B cell (primary cell): ENCODE measurements around the gene ADORA2B. TPM values are rescaled to one million over a fixed set of nuclear protein-coding genes. Genes with fewer than 3 reads are reported as not detected.

Source experiments
- ATAC-seq: fragments of 200-7000 bp; cut with Tn5 transposase; one replicate; pipeline ENCODE4 v1.10.0; 2021; ENCODE audit warnings: low read depth, mild to moderate bottlenecking, moderate number of reproducible peaks, moderate library complexity
- CTCF ChIA-PET: fragments of 350-600 bp; sonication (Branson Sonifier 250); formaldehyde crosslinking; loops from one replicate; lab custom pipeline; 2021; ENCODE audit warnings: antibody characterized with exemption, inconsistent platforms; lab: Charles Lee
- POLR2A ChIA-PET: fragments of 350-600 bp; sonication (Branson Sonifier 250); formaldehyde crosslinking; loops from one replicate; lab custom pipeline; 2021; ENCODE audit warnings: antibody characterized with exemption; lab: Charles Lee
- DNase-seq: peaks from one replicate; pipeline ENCODE4 v3.0.0; 2013
- H2AFZ ChIP-seq: 2 replicates; pipeline ENCODE4 v1.6.1; 2012; ENCODE audit warnings: mild to moderate bottlenecking, low read depth, low read length; ENCODE audit not compliant: insufficient read depth, poor library complexity, severe bottlenecking
- H3K27ac ChIP-seq, 2 donors: 1 replicate in 1 of 2; 2 replicates in 1 of 2; pipeline ENCODE4 v1.5.1; 2012 to 2013; ENCODE audit warnings: low read length in 2 of 2, mild to moderate bottlenecking in 2 of 2, moderate library complexity in 1 of 2
- H3K27me3 ChIP-seq, 4 experiments: fragments of 200-600 bp in 1 of 4; sonication (generic) in 1 of 4; replicated peaks in 1 of 4; 1 replicate in 2 of 4; 2 replicates in 2 of 4; pipeline versions ENCODE4 v1.6.1 to v1.7.0; 2013 to 2016; ENCODE audit warnings: low read length in 3 of 4, mild to moderate bottlenecking in 2 of 4, mixed read lengths in 1 of 4, moderate library complexity in 1 of 4; ENCODE audit not compliant: insufficient read depth in 4 of 4, control insufficient read depth in 3 of 4; ENCODE audit errors: control extremely low read depth in 1 of 4
- H3K36me3 ChIP-seq, 2 experiments: replicated peaks in 1 of 2; 1 replicate in 1 of 2; 2 replicates in 1 of 2; pipeline versions ENCODE4 v1.6.1 to v1.7.1; 2013; ENCODE audit warnings: low read length in 1 of 2; ENCODE audit not compliant: insufficient read depth in 2 of 2, control insufficient read depth in 1 of 2; ENCODE audit errors: control extremely low read depth in 1 of 2, extremely low read depth in 1 of 2
- H3K4me1 ChIP-seq, 2 donors: fragments of 200-600 bp in 1 of 2; sonication (generic) in 1 of 2; 1 replicate in 1 of 2; 2 replicates in 1 of 2; pipeline versions ENCODE4 v1.5.1 to v1.6.1; 2013 to 2017; ENCODE audit warnings: low read length in 2 of 2; ENCODE audit not compliant: control insufficient read depth in 2 of 2, insufficient read depth in 2 of 2
- H3K4me2 ChIP-seq: replicated peaks from 2 replicates; pipeline ENCODE3; 2012; ENCODE audit warnings: mild to moderate bottlenecking, low read depth, low read length; ENCODE audit not compliant: poor library complexity, severe bottlenecking
- H3K4me3 ChIP-seq, 5 experiments: fragments of 200-600 bp in 1 of 5; sonication (generic) in 1 of 5; 1 replicate in 3 of 5; 2 replicates in 2 of 5; pipeline versions ENCODE4 v1.5.1 to v1.7.0; 2011 to 2016; ENCODE audit warnings: low read length in 4 of 5, mild to moderate bottlenecking in 4 of 5, low read depth in 2 of 5, control low read depth in 1 of 5, moderate library complexity in 1 of 5; ENCODE audit not compliant: insufficient read depth in 1 of 5; ENCODE audit errors: control extremely low read depth in 1 of 5, extremely low read depth in 1 of 5
- H3K79me2 ChIP-seq: fragments of 200-600 bp; sonication (generic); one replicate; pipeline ENCODE4 v1.6.0; 2016; ENCODE audit warnings: low read length; ENCODE audit not compliant: control insufficient read depth, insufficient read depth
- H3K9ac ChIP-seq: fragments of 200-600 bp; sonication (generic); 2 replicates; pipeline ENCODE4 v1.6.1; 2017; ENCODE audit warnings: mild to moderate bottlenecking, low read length, moderate library complexity
- H3K9me3 ChIP-seq, 3 donors: one replicate each; pipeline versions ENCODE4 v1.6.1 to v1.7.1; 2013; ENCODE audit warnings: low read length in 2 of 3; ENCODE audit not compliant: control insufficient read depth in 2 of 3, insufficient read depth in 1 of 3; ENCODE audit errors: control extremely low read depth in 1 of 3
- H4K20me1 ChIP-seq: 2 replicates; pipeline ENCODE4 v1.6.0; 2012; ENCODE audit warnings: mild to moderate bottlenecking, low read length; ENCODE audit not compliant: insufficient read depth, control insufficient read depth, poor library complexity, severe bottlenecking
- H3K27ac Mint-ChIP-seq: one replicate; pipeline ENCODE4 v1.8.0; 2021; ENCODE audit warnings: mixed read lengths
- H3K27me3 Mint-ChIP-seq: one replicate; pipeline ENCODE4 v1.8.0; 2021; ENCODE audit warnings: mixed read lengths
- H3K4me1 Mint-ChIP-seq: one replicate; pipeline ENCODE4 v1.8.0; 2021; ENCODE audit warnings: mixed read lengths
- H3K4me3 Mint-ChIP-seq: one replicate; pipeline ENCODE4 v1.8.0; 2021; ENCODE audit warnings: mixed read lengths
- H3K9me3 Mint-ChIP-seq: one replicate; pipeline ENCODE4 v1.8.0; 2022; ENCODE audit warnings: mixed read lengths; ENCODE audit not compliant: insufficient read depth
- EZH2 ChIP-seq: IDR thresholded peaks from 2 replicates; pipeline ENCODE4 v1.6.1; 2012; ENCODE audit warnings: borderline replicate concordance, low read depth, mild to moderate bottlenecking, moderate library complexity, low read length; ENCODE audit not compliant: insufficient read depth, poor library complexity, severe bottlenecking
- WGBS: methylation state at CpG from one replicate; pipeline ENCODE4 v1.1.5; 2013; ENCODE audit warnings: missing lambda C conversion rate; ENCODE audit not compliant: insufficient coverage; 5-methylcytosine and 5-hydroxymethylcytosine counted together
- intact Hi-C: fragments of 100-400 bp; cut with micrococcal nuclease; formaldehyde crosslinking; loops from one replicate; pipeline ENCODE4 v1.10.0; 2022
- polyA plus RNA-seq: library from polyadenylated mRNA; depleted of rRNA; stranded (reverse); fragments of >200 nt; gene quantifications from 2 replicates; pipeline ENCODE4 v1.2.3, GENCODE V29; 2012
- total RNA-seq, 2 donors: library from RNA; stranded (reverse); fragments of 120-200 nt in 1 of 2; gene quantifications; 1 replicate in 1 of 2; 2 replicates in 1 of 2; pipeline versions ENCODE4 v1.2.3 to v1.2.4, GENCODE V29; 2013 to 2022
- TF ChIP-seq, protein P1 (sequence below): fragments of 200-600 bp; IDR thresholded peaks from one replicate; pipeline ENCODE4 v1.8.0; 2022; ENCODE audit warnings: antibody characterized with exemption, mild to moderate bottlenecking

Gene ADORA2B
- total and polyA plus RNA-seq, 2 donors (not counting 1 experiment from before 2014, with no cell fraction given) = not detected

- no peak for ATAC-seq
- intact Hi-C loops = no loop called here
- no peak for TF ChIP-seq EZH2
- TF ChIP-seq, protein P1, sequence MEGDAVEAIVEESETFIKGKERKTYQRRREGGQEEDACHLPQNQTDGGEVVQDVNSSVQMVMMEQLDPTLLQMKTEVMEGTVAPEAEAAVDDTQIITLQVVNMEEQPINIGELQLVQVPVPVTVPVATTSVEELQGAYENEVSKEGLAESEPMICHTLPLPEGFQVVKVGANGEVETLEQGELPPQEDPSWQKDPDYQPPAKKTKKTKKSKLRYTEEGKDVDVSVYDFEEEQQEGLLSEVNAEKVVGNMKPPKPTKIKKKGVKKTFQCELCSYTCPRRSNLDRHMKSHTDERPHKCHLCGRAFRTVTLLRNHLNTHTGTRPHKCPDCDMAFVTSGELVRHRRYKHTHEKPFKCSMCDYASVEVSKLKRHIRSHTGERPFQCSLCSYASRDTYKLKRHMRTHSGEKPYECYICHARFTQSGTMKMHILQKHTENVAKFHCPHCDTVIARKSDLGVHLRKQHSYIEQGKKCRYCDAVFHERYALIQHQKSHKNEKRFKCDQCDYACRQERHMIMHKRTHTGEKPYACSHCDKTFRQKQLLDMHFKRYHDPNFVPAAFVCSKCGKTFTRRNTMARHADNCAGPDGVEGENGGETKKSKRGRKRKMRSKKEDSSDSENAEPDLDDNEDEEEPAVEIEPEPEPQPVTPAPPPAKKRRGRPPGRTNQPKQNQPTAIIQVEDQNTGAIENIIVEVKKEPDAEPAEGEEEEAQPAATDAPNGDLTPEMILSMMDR = no peak
- no peaks in the 10 kb centered on the region for H3K9me3 Mint-ChIP-seq
- Histone ChIP-seq H3K9ac (no peak overlapping the region), H3K36me3 (no peaks in the 10 kb centered on the region), H3K27ac (no peak overlapping the region), H3K4me2 (no peak overlapping the region), H3K79me2 (no peaks in the 10 kb centered on the region), H2AFZ (no peak overlapping the region), H3K27me3 (peaks cover 0 to 7% (median 0%) of the 10 kb centered on the region in 4 experiments), H3K4me3 (no peak overlapping the region), H4K20me1 (no peaks in the 10 kb centered on the region), H3K9me3 (no peaks in the 10 kb centered on the region), H3K4me1 (no peaks in the 10 kb centered on the region)
- CTCF ChIA-PET = no interaction called here
- no peaks in the 10 kb centered on the region for H3K4me1 Mint-ChIP-seq
- DNase-seq = no peak
- POLR2A ChIA-PET = no interaction called here
- 94% methylated on average over 5 of the region's 6 CpGs for WGBS
- H3K4me3 Mint-ChIP-seq = no peak overlapping the region
- peaks cover 20% of the 10 kb centered on the region for H3K27me3 Mint-ChIP-seq
- no peak overlapping the region for H3K27ac Mint-ChIP-seq
Measured at GRCh38 chr17:15951368-15952047, 6.6 kb downstream of the ADORA2B start.

GRCh38 chr17:15952048-15952532 lies 7.2 kb downstream of the ADORA2B start:
- Histone ChIP-seq H3K27ac (no peak overlapping the region), H2AFZ (no peak overlapping the region), H3K4me1 (no peaks in the 10 kb centered on the region), H3K4me3 (no peak overlapping the region), H3K9ac (no peak overlapping the region), H4K20me1 (no peaks in the 10 kb centered on the region), H3K9me3 (no peaks in the 10 kb centered on the region), H3K4me2 (no peak overlapping the region), H3K79me2 (no peaks in the 10 kb centered on the region), H3K27me3 (peaks cover 0 to under 1% (median 0%) of the 10 kb centered on the region in 4 experiments), H3K36me3 (no peaks in the 10 kb centered on the region)
- TF ChIP-seq EZH2 = no peak
- TF ChIP-seq, protein P1 = no peak
- no peaks in the 10 kb centered on the region for H3K4me1 Mint-ChIP-seq
- H3K9me3 Mint-ChIP-seq = no peaks in the 10 kb centered on the region
- intact Hi-C loops = no loop called here
- DNase-seq (no peak), ATAC-seq (no peak)
- ChIA-PET CTCF (no interaction called here), POLR2A (no interaction called here)
- no peak overlapping the region for H3K27ac Mint-ChIP-seq
- no peak overlapping the region for H3K4me3 Mint-ChIP-seq
- no CpG with 5 or more reads among the region's 7 CpGs for WGBS
- peaks cover 20% of the 10 kb centered on the region for H3K27me3 Mint-ChIP-seq
